HG02970 (cell line): ENCODE measurements around the gene ALS2CL.

ENCODE experiments used
- ATAC-seq: cut with Tn5 transposase; IDR thresholded peaks from one replicate; pipeline ENCODE4 v1.9.1; 2021; ENCODE audit warnings: mild to moderate bottlenecking, moderate library complexity, moderate number of reproducible peaks; ENCODE audit not compliant: unreplicated experiment, low FRiP score

Gene ALS2CL

GRCh38 chr3:46680298-46680826 is 13.1 kb downstream of the ALS2CL start:
- no peak for ATAC-seq

DNA sequence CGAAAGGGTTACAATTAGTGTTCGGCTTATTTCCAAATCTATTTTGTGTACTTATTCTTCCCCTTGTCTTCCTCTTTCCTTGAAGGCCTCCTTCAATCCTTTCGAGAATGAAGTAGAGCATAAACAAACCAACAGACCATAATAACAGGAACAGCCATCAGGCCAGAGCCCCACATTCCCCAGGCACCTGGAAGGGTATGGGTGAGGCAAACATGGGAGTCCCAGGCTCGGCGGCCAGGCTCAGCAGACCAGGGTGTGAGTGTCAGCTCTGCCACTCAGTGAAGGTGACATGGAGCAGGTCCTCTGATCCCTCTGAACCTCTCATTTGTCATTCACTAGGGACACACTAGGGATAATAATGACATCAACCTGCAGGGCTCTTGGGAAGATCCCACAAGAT is 13.8 kb downstream of the ALS2CL start:
- ATAC-seq, result no peak

GRCh38 chr3:46678280-46678679 is 15.2 kb downstream of the ALS2CL start:
- no peak for ATAC-seq

DNA sequence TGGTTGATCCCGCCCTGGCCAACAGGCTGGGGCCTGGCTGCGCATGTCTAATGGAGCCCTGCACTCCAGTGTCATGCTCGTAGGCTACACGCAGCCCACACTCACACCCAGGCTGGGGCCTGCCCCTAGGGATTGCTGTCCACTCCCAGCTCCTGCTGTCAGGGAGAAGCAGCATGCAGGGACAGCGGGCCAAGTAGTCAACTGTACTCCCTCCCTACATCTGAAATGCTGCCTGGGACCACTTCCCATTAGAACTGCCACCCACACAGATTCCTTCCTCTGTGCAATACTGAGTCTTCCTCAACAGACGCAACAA is 16.1 kb downstream of the ALS2CL start:
- ATAC-seq, result no peak

DNA sequence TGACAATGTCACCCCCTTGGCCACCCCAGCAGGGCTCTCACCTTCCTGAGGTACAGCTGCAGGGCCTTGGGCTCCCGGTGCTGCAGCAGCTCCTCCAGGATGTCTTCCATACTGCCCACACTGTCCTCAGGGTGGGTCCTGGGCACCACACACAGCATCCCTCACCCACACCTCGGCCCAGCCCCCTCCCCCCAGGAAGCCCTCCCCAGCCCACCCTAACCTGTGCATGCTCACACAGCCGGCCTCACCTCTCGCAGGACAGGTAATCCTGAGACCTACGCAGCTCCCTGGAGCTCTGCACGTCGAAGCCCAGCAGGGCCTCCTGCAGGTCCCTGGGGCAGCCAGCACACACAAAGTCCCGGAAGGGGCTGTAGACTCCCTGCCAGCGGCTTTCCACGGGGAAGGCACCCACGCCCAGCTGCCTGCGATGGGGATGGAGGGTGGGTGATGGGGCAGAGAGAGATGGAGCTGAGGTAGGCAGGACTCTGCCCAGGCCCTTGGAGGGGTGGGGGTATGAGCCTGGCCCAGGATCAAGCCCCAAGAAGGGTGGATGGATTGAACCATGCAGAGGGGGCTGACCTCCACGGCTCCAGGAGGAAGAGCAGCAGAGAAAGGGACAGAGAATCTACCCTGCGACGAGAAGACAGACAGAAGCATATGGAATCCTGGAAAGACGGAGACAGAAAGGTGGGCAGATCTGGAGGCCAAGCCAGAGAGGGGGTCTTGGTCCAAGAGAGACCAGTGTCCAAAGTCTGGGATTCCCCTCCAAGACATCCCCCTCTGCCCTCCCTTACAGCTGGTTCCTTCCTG is 16.7 kb downstream of the ALS2CL start:
- no peak for ATAC-seq

- ATAC-seq, result no peak
Measured at GRCh38 chr3:46675843-46676567, 17.5 kb downstream of the ALS2CL start.

- ATAC-seq, result no peak
Measured at GRCh38 chr3:46675426-46675825, 18.1 kb downstream of the ALS2CL start.

GRCh38 chr3:46674031-46674845 is 19.2 kb downstream of the ALS2CL start:
- no peak for ATAC-seq

DNA sequence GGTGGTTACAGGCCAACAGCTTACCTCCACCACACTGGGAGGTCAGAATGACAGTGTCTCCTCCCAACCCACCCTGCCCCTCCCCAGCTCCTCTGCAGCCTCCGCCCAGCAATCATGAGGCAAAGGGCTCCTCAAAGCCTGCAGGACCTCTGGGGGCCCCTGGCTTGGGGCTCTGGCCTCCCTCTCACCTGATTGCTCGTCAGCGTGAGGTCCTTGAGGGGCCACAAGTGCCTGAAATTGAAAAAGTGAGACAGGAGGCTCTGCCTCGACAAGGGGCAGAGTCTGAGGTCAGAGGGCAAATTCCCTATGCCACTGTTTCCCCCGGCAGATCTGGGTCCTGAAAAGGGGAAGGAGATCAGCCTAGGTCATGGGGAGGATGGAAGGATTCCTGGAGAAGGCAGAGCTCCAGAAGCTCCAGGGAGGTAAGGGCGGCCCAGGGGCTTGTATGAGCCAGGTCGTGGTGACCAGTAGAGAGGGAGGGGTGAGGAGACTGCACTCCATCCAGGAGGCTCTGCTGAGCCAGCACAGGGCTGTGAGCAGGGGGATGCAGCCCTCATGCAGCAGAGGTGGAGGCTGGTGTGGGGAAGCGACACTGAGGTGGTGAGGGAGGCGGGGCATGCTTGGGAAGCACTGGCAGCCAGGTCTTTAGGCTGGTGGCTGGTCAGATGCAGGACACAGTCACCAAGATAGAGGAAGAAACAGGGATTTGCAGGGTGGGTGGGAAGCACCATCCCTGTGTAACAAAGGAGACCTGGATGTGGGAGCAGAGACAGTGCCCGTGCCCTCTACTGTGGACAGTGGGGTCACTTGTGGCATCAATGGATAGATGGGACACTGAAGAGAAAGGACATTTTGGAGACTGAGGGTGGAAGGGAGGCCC is 20.1 kb downstream of the ALS2CL start:
- no peak for ATAC-seq

DNA sequence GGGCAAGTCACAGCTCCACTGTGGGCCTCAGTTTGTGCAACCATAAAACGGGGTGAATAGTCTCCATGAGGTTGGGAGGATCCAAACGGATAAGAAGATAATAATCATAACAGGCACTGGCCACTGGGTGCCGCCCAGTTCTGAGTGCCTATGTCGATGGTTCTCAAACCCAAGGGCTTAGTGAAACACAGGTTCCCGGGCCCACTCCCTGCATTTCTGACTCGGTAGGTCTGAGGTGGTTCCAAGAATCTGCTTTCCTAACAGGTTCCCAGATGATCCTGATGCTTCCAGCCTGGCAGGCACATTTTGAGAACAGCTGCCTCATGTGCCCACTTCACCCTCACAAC is 21.2 kb downstream of the ALS2CL start:
- ATAC-seq, result no peak

- ATAC-seq, result no peak
Measured at GRCh38 chr3:46671541-46672348, 21.7 kb downstream of the ALS2CL start.

DNA sequence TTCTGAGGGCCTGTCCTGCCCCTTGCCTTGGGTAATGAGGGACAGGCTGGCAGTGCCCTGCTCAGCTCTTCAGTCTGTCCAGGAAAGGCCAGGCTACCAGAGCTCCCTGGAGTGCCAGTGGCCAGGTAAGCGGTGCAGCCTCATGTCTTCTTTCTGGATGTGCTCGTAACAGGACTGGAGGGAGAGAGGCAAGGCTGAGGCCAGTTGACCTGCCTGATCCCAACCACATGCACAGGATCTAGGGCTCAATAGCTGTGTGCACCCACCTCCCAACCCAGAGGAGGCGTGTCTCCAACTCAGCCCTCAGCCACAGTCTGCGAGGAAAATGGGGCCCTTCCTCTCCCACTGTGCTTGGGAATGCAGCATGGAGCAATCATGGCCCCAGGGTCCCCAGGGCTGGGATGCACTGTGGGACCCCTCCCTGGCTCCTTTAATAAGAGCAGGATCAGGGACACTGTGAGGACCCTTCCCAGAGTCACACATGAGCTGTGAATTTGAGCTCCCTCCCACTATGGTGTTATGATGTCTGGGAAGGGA is 22.5 kb downstream of the ALS2CL start:
- no peak for ATAC-seq

DNA sequence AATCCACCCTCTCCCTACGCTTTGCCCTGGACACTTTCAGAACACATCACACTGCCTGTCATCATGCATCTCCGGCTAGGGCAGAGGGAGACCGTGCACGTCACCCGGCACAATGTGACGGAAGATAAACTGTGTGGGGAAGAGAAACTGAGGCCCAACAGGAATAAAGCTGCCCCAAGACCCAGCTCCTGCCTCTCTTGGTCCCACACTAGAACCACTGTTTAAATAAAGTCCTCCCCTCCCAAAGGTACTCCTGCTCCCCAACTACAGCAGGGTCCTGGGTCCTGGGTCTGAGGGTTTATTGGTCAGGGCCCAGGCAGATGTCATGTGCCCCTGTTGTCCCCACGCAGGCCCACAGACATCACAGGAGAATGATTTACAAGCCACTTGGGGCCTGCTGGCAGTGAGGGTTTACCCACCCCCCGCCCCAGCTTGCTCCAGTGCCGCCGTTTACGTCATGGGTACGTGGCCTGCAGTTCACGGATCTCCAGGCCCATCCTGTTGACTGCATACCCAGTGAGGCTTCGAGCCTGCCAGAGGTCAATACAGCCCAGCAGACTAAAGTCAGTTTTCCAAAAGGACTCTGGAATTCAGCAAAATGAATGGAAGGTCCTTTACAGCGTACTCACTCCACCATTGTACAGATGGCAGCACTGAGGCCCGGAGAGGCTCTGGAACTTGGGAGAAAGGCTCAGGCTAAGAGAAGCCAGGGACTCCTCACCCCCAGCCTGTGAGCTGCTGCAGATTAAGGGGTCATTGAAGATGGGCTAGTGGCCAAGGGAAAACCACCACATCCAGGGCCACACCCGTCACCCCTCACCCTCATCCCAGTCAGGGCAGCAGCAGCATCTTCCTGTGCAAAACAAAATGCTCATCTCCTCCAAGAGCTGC is 23.2 kb downstream of the ALS2CL start:
- no peak for ATAC-seq

GRCh38 chr3:46669191-46669999 is 24.1 kb downstream of the ALS2CL start:
- no peak for ATAC-seq

DNA sequence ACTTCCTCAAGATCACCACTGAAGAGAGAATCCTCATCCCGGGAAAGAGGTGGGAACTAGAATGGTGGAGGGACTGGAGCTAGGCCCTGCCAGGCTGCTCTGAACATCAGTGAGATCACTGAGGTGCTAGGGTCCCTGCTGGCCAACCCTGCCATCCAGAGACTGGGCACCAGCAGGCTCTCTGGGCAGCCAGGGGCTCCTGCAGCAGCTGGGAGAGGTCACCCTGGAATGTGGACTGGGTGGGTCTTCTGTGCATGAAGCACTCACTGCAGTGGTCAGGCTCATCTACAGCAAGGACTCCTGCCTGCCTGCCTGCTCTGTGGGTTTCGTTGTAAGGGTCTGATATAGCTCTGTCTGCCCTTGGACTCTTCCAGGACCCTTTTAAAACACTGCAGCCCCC is 24.9 kb downstream of the ALS2CL start:
- no peak for ATAC-seq

GRCh38 chr3:46668116-46668515 is 25.4 kb downstream of the ALS2CL start:
- ATAC-seq, result no peak

DNA sequence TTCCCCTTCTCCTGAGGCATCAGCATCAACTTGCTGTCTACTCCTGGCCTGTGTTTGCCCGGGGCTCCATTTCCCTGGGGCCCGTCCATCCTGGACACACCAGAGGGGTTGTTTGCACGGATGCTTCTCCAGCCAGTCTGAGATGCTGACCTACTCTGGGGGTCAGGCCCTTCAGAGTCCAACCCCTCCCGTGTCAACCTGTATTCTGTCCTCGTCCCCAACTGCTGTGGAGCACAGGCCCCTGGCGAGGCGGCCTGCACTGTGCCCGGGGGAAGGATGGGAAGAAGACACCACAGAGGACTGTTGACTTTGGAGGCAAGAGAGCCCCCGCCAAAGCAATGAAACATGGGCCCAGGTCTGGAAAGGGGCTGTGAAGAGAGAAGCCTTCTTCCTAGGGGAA is 25.8 kb downstream of the ALS2CL start:
- ATAC-seq, result no peak
